Astrocyte (in vitro differentiated cells and primary cell): ENCODE measurements around the gene AKIP1. TPM values are rescaled to one million over a fixed set of nuclear protein-coding genes. Genes with fewer than 3 reads are reported as not detected.

Source experiments
- DNase-seq: peaks from one replicate; pipeline ENCODE4 v3.0.0-alpha.2; 2010; ENCODE audit warnings: low read depth
- FAIRE-seq: peaks from 2 replicates; lab custom pipeline; 2011; peaks lifted over from hg19 to GRCh38; lab: Jason Lieb, UNC
- H2AFZ ChIP-seq: 2 replicates; pipeline ENCODE4 v1.6.0; 2012; ENCODE audit warnings: low read depth, low read length, inconsistent platforms
- H3K27ac ChIP-seq: 2 replicates; pipeline ENCODE4 v1.5.1; 2011; ENCODE audit warnings: low read depth, low read length, inconsistent platforms
- H3K27me3 ChIP-seq: 2 replicates; pipeline ENCODE4 v1.6.0; 2011; ENCODE audit warnings: low read length, inconsistent platforms; ENCODE audit not compliant: insufficient read depth
- H3K36me3 ChIP-seq: 2 replicates; pipeline ENCODE4 v1.5.1; 2011; ENCODE audit warnings: low read length, inconsistent platforms; ENCODE audit not compliant: insufficient read depth
- H3K4me1 ChIP-seq: 2 replicates; pipeline ENCODE4 v1.5.1; 2011; ENCODE audit warnings: low read length, inconsistent platforms; ENCODE audit not compliant: insufficient read depth
- H3K4me2 ChIP-seq: 2 replicates; pipeline ENCODE4 v1.6.0; 2012; ENCODE audit warnings: low read length, inconsistent platforms
- H3K4me3 ChIP-seq: 2 replicates; pipeline ENCODE4 v1.5.1; 2011; ENCODE audit warnings: low read depth, mild to moderate bottlenecking, low read length, inconsistent platforms; ENCODE audit not compliant: insufficient read depth
- H3K79me2 ChIP-seq: 2 replicates; pipeline ENCODE4 v1.6.0; 2012; ENCODE audit warnings: mild to moderate bottlenecking, low read length, inconsistent platforms; ENCODE audit not compliant: insufficient read depth
- H3K9ac ChIP-seq: 2 replicates; pipeline ENCODE4 v1.6.0; 2012; ENCODE audit warnings: mild to moderate bottlenecking, low read length, inconsistent platforms
- H3K9me3 ChIP-seq: 2 replicates; pipeline ENCODE4 v1.5.1; 2012; ENCODE audit warnings: low read depth, mild to moderate bottlenecking, low read length, inconsistent platforms; ENCODE audit not compliant: insufficient read depth
- H4K20me1 ChIP-seq: 2 replicates; pipeline ENCODE4 v1.6.0; 2012; ENCODE audit warnings: low read length, inconsistent platforms; ENCODE audit not compliant: insufficient read depth
- H3K27ac Mint-ChIP-seq: one replicate; pipeline ENCODE4 v1.8.0; 2021; ENCODE audit warnings: mild to moderate bottlenecking, mixed read lengths; ENCODE audit not compliant: unreplicated experiment
- H3K27me3 Mint-ChIP-seq: one replicate; pipeline ENCODE4 v1.8.0; 2021; ENCODE audit warnings: low read depth, mixed read lengths; ENCODE audit not compliant: unreplicated experiment
- H3K36me3 Mint-ChIP-seq: one replicate; pipeline ENCODE4 v1.8.0; 2021; ENCODE audit warnings: low read depth, mixed read lengths; ENCODE audit not compliant: unreplicated experiment
- H3K4me1 Mint-ChIP-seq: one replicate; pipeline ENCODE4 v1.8.0; 2021; ENCODE audit warnings: low read depth, mixed read lengths; ENCODE audit not compliant: unreplicated experiment
- H3K4me3 Mint-ChIP-seq: one replicate; pipeline ENCODE4 v1.8.0; 2021; ENCODE audit warnings: mild to moderate bottlenecking, moderate library complexity, mixed read lengths; ENCODE audit not compliant: unreplicated experiment
- H3K9me3 Mint-ChIP-seq: one replicate; pipeline ENCODE4 v1.8.0; 2021; ENCODE audit warnings: mild to moderate bottlenecking, mixed read lengths; ENCODE audit not compliant: unreplicated experiment
- CTCF ChIP-seq: IDR thresholded peaks from 2 replicates; pipeline ENCODE4 v1.5.1; 2011; ENCODE audit warnings: low read depth, mild to moderate bottlenecking, inconsistent platforms, low read length, moderate library complexity; ENCODE audit not compliant: insufficient read depth
- EZH2 ChIP-seq: IDR thresholded peaks from 2 replicates; pipeline ENCODE4 v1.6.1; 2012; ENCODE audit warnings: mild to moderate bottlenecking, low read length, inconsistent platforms; ENCODE audit not compliant: insufficient read depth
- total RNA-seq: library from RNA; stranded (reverse); gene quantifications from 2 replicates; pipeline ENCODE4 v1.2.1, GENCODE V29; 2021

Gene AKIP1
- total RNA-seq, 1 donor from 2014 or later, result 48.2 TPM

DNA sequence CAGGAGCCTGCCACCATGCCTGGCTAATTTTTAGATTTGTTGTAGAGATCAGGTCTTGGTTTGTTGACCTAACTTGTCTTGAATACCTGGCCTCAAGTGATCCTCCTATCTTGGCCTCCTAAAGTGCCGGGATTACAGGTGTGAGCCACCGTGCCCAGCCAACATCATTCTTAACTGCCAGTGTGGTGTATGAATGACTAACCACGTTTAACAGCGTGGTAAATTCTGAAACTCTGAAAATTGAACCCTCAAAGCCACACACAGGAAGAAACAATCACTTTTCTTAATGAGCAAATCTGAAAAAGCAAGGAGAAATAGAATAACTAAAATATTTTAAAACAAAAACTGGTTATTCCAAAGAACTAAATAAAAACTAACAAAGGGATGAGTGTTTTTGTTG lies 45.9 kb downstream of the AKIP1 start:
- H3K9me3 ChIP-seq, result no peaks in the 10 kb centered on the region
- H3K27ac ChIP-seq, result no peak overlapping the region
- DNase-seq, result no peak

GRCh38 chr11:8959546-8960166 lies 48.7 kb downstream of the AKIP1 start:
- H4K20me1 ChIP-seq, result peaks cover 14% of the 10 kb centered on the region
- H3K36me3 ChIP-seq, result peaks cover 6% of the 10 kb centered on the region
- peaks cover 10% of the 10 kb centered on the region for H3K4me1 ChIP-seq
- H3K9me3 ChIP-seq, result no peaks in the 10 kb centered on the region
- Mint-ChIP-seq H3K4me3 (no peak overlapping the region), H3K4me1 (peaks cover 10% of the 10 kb centered on the region), H3K27me3 (no peaks in the 10 kb centered on the region), H3K9me3 (no peaks in the 10 kb centered on the region), H3K27ac (no peak overlapping the region), H3K36me3 (peaks cover 8% of the 10 kb centered on the region)
- H3K79me2 ChIP-seq, result peaks cover 61% of the 10 kb centered on the region
- H3K4me2 ChIP-seq, result no peak overlapping the region
- H3K27me3 ChIP-seq, result no peaks in the 10 kb centered on the region
- DNase-seq (peak; percentile 71), FAIRE-seq (peak; percentile 13)
- no peak overlapping the region for H3K4me3 ChIP-seq
- no peak overlapping the region for H3K27ac ChIP-seq
- TF ChIP-seq CTCF, result peak; percentile 80
- no peak for TF ChIP-seq EZH2
- no peak overlapping the region for H3K9ac ChIP-seq
- H2AFZ ChIP-seq, result no peak overlapping the region

More for the DNA sequence above, 45.9 kb downstream of the AKIP1 start:
- H2AFZ ChIP-seq, result no peak overlapping the region
- Mint-ChIP-seq H3K9me3 (no peaks in the 10 kb centered on the region), H3K4me3 (no peak overlapping the region), H3K27ac (no peak overlapping the region), H3K4me1 (peaks cover 6% of the 10 kb centered on the region), H3K36me3 (peaks cover 12% of the 10 kb centered on the region), H3K27me3 (no peaks in the 10 kb centered on the region)
- no peaks in the 10 kb centered on the region for H3K27me3 ChIP-seq
- no peak overlapping the region for H3K9ac ChIP-seq
- TF ChIP-seq CTCF (no peak), EZH2 (no peak)
- H3K4me1 ChIP-seq, result no peaks in the 10 kb centered on the region
- FAIRE-seq, result no peak
- peaks cover 11% of the 10 kb centered on the region for H3K36me3 ChIP-seq
- H4K20me1 ChIP-seq, result peaks cover 9% of the 10 kb centered on the region
- H3K4me3 ChIP-seq, result no peak overlapping the region
- H3K79me2 ChIP-seq, result peaks cover 36% of the 10 kb centered on the region
- no peak overlapping the region for H3K4me2 ChIP-seq

GRCh38 chr11:8961401-8961800 lies 50.4 kb downstream of the AKIP1 start:
- Mint-ChIP-seq H3K4me3 (no peak overlapping the region), H3K27ac (no peak overlapping the region), H3K36me3 (peaks cover under 1% of the 10 kb centered on the region), H3K4me1 (peaks cover 10% of the 10 kb centered on the region), H3K9me3 (no peaks in the 10 kb centered on the region), H3K27me3 (no peaks in the 10 kb centered on the region)
- Histone ChIP-seq H3K4me3 (no peak overlapping the region), H3K9ac (no peak overlapping the region), H3K9me3 (no peaks in the 10 kb centered on the region), H3K27ac (no peak overlapping the region), H4K20me1 (peaks cover 14% of the 10 kb centered on the region), H3K36me3 (no peaks in the 10 kb centered on the region), H3K27me3 (no peaks in the 10 kb centered on the region), H3K79me2 (peaks cover 62% of the 10 kb centered on the region), H3K4me2 (no peak overlapping the region), H3K4me1 (peaks cover 10% of the 10 kb centered on the region), H2AFZ (no peak overlapping the region)
- no peak for FAIRE-seq
- TF ChIP-seq EZH2, result no peak
- TF ChIP-seq CTCF, result no peak
- no peak for DNase-seq
